Vagina (tissue), 2 donors: ENCODE results near the gene PICALM.

Experiments
- POLR2A ChIP-seq, 2 donors: fragments of 450-650 bp; IDR thresholded peaks; one replicate each; pipeline ENCODE4 v1.6.1; 2017; ENCODE audit warnings: antibody characterized with exemption in 2 of 2, mild to moderate bottlenecking in 2 of 2, moderate library complexity in 2 of 2
- POLR2AphosphoS5 ChIP-seq, 2 donors: sonication (generic); formaldehyde crosslinking; IDR thresholded peaks; one replicate each; pipeline ENCODE4 v1.9.0; 2017; ENCODE audit warnings: antibody characterized with exemption in 2 of 2, mild to moderate bottlenecking in 2 of 2, low read depth in 1 of 2; ENCODE audit not compliant: insufficient read depth in 1 of 2
- TF ChIP-seq, protein P1 (sequence below), 3 experiments: fragments of 450-650 bp in 2 of 3; fragments of 200-600 bp in 1 of 3; sonication (generic) in 1 of 3; IDR thresholded peaks; one replicate each; pipeline ENCODE4 v1.5.1; 2017 to 2019; ENCODE audit warnings: antibody characterized with exemption in 3 of 3, mild to moderate bottlenecking in 2 of 3, moderate library complexity in 2 of 3

GRCh38 chr11:86099874-86100273 is 31.0 kb upstream of the PICALM start:
- TF ChIP-seq, protein P1, sequence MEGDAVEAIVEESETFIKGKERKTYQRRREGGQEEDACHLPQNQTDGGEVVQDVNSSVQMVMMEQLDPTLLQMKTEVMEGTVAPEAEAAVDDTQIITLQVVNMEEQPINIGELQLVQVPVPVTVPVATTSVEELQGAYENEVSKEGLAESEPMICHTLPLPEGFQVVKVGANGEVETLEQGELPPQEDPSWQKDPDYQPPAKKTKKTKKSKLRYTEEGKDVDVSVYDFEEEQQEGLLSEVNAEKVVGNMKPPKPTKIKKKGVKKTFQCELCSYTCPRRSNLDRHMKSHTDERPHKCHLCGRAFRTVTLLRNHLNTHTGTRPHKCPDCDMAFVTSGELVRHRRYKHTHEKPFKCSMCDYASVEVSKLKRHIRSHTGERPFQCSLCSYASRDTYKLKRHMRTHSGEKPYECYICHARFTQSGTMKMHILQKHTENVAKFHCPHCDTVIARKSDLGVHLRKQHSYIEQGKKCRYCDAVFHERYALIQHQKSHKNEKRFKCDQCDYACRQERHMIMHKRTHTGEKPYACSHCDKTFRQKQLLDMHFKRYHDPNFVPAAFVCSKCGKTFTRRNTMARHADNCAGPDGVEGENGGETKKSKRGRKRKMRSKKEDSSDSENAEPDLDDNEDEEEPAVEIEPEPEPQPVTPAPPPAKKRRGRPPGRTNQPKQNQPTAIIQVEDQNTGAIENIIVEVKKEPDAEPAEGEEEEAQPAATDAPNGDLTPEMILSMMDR (IDR thresholded peaks at IDR 0.05) = no peak
- no peak for TF ChIP-seq POLR2A (IDR thresholded peaks at IDR 0.05)
- TF ChIP-seq POLR2AphosphoS5 (IDR thresholded peaks at IDR 0.05; ENCODE audit: insufficient read depth in 1 of 2, low read depth in 1 of 2) = no peak
